HTR-8/SVneo (cell line): ENCODE data around the gene GLOD5.

Experiments used
- DNase-seq: peaks from one replicate; pipeline ENCODE4 v3.0.0; 2011; ENCODE audit warnings: low spot score, mixed read lengths; ENCODE audit not compliant: insufficient read length
- FAIRE-seq: peaks from 2 replicates; lab custom pipeline; 2011; peaks lifted over from hg19 to GRCh38; lab: Jason Lieb, UNC

Gene GLOD5

DNA sequence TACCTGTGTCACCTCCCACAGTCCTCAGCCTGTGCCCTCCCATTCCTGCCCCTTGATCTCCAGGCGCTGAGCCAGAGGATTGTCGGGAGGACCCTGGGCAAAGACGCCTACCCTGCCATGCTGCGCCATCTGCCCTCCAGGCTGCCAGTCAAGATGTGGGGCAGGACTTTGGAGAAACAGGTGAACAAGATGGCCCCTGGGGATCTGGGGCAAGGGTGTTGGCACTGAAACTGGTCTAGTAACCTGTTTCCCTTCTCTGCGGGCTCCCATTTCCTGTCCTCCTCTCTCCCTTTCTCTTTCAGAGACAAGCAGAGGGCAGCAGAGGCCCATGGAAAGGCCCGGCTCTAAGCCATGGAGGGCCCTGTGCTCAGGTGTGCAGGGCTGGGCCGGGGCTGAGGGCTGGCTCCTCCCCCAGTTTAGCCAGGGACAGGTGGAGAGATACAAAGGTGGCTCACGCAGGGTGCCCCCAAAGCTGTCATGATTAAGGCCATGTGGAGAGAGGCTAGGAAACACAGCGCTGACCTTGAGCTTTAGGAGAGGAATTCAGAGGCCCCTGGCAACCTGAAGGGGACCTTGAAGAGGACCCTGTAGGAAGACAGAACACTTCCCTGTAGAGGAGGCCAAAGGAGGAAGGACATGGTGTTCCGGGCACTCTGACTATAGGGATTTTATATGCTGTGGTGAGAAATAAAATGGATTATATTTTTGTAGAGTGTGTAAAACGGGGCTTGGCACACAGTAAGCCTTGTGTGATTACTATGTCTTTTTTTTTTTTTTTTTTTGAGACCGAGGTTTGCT lies at the start of gene GLOD5:
Gene GLOD5, plus strand, starts transcription at position 74 of the 798 bp plus-strand sequence. Its CDS starts 44 bp downstream, at position 118.
- no peak for FAIRE-seq
- peak; percentile 15 for DNase-seq

DNA sequence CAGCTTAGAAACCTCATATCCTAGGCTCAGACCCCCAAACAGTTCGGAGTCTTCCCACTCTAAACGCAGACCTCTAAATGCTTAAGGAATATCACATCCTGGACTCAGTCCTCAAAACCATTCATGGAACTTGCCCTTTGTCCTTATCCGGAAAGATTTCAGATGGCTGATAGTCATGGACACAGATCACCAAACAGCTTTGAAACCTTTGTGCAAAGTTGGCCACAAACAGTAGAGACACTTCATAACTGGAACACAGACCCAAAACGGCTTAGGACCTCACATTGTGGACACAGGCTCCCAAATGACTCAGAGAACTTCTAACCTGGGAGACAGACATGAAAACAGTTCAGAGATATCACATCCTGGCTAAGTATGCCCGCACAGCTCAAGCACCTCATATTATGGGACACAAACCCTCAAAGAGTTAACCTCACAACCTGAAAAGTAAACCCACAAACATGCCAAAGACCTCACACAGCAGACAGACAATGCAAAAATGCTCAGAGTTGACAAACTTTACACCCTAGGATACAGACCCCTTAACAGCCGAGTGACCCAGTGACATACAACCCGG lies 49.5 kb upstream of the GLOD5 start:
- FAIRE-seq (no peak), DNase-seq (no peak)

DNA sequence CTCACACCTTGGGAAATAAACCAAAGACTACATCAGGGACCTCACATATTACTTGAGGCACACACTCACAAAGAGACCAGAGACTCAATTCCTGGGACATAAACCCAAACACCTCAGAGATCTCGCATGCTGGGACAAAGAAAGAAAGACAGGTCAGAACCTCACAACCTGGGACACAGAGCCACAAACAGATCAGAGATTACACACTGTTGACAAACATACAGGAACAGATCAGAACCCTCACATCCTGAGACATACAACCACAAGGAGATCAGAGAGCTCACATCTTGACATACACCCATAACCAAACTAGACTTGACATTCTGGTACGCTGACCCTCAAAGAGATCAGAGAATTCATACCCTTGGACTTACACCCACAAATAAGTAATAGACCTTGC lies 47.7 kb upstream of the GLOD5 start:
- DNase-seq: no peak
- no peak for FAIRE-seq

DNA sequence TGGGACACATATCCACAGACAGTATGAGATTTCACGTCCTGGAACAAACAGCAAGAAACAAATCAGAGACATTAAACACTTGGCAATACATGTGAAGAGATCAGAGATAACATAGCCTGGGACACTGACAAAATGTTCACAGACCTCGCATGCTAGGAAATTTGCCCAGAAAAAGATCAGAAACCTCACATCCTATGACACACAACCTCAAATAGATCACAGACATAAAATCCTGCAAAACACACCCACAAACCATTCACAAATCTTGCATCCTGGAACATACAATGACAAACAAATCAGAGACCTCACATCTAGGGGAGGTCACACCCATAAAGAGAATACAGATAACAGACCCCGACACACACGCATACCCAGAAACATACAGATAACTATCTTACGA lies 47.0 kb upstream of the GLOD5 start:
- DNase-seq: no peak
- FAIRE-seq: no peak

DNA sequence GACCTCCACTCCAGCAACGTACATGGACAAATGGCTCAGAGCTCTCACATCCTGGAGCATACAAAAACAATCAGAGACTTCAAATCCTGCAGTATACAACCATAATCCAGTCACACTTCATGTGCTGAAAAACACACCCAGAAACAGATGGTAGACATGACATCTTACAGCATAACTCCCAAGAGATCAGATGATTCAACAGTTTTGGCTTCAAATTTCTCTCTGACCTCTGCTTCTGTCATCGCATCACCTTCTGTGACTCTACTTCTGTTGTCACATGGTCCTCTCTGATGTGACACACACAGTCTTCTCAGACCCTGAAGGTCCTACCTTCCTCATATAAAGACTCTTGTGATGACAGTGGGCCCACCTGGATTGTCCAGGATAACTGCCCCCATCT lies 46.5 kb upstream of the GLOD5 start:
- FAIRE-seq (no peak), DNase-seq (no peak)

DNA sequence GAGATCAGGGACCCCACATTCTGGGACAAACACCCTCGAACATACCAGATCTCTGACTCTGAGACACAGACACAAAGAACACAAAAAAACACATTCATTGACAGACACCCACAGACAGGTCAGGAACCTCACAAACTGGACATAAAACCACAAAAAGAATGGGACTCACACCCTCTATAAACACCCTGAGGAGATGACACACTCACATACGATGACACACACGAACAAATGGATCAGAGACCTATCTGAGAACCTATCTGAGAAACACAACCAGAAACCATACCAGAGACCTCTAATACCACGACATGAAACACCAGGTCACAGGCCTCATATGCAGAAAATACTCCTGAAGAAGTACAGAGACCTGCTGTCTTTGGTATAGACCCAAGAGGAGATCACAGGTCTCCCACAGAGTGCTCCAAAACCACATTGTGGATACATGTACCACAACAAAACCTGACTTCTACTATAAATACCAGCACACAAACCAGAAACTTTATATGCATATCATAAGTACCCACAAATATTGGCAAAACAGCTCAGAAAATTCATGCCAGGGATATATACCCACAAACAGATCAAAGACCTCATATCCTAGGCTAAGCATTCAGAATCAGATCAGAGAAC lies 45.6 kb upstream of the GLOD5 start:
- no peak for DNase-seq
- no peak for FAIRE-seq

DNA sequence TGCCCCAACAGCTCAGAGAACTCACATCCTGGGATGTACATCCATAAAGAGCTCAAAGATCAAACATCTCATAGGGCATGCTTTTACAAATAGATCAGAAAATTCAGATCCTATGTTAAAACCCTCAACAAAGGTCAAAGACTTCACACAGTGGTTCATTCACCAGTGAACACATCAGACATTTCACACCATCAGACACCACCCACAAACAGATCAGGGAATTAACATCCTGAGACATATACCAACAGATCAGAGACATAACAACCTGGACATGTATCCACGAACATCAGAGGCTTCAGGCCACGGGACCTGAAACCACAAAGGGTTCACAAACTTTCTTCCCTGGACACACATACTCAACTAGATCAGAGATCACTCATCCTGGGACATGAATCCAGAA lies 41.6 kb upstream of the GLOD5 start:
- DNase-seq: no peak
- no peak for FAIRE-seq

DNA sequence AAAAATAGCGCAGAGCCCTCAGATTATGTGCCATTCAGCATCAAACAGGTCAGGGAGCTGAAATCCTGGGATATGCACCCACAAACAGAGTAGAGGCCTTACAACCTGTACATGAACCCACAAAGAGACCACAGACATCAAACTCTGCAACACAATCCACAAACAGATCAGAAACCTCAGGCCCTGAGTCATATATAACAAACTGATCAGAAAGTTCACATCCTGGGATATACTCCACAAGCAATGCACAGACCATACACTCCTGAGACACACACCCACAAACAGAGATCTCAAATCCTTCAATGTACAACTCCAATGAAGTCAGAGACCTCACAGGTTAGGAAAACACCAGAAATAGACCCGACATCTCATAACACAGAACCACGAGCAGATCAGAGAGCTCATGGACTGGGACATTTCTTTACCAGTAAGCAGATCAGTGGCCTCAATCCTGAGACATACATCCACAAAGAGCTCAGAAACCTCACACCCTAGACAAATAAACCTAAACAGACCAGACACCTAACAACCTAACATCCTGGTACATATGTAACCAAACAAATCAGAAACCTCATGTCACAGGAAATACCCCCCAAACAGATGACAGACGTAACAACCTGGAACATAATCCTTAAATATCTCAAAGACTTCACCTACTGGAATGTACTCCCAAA lies 40.8 kb upstream of the GLOD5 start:
- no peak for DNase-seq
- FAIRE-seq: no peak

DNA sequence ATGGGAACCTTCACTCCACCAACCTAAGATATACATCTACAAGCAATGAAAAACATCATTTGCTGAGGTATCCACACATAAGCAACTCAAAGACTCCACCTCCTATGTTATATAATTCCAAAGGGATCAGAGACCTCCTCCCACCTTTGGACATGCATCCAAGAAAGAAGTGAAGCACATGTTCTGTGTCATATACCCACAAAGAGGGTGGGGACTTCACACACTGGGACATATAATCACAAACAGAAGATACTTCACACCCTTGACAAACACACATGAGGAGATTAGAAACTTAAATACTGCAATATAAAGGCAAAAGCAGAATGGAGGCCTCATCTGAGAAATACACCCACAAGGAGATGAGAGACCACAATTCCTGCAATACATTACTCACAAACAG lies 39.6 kb upstream of the GLOD5 start:
- no peak for FAIRE-seq
- no peak for DNase-seq

DNA sequence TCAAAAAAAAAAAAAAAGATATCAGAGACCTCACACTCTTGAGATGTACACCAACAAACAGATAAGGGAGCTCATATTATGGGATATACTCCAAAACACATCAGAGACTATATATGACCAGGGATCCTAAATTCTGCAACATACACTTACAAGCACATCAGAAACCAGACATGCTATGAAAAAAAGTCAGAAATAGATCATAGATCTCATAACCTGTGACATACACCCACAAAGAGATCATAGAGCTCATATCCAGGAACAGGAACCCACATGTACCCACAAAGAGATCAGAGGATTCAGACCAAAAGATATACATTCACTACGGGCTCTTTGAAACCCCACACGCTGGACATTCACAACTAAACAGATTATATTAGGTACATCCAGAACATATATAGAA lies 35.0 kb upstream of the GLOD5 start:
- DNase-seq (no peak), FAIRE-seq (no peak)

DNA sequence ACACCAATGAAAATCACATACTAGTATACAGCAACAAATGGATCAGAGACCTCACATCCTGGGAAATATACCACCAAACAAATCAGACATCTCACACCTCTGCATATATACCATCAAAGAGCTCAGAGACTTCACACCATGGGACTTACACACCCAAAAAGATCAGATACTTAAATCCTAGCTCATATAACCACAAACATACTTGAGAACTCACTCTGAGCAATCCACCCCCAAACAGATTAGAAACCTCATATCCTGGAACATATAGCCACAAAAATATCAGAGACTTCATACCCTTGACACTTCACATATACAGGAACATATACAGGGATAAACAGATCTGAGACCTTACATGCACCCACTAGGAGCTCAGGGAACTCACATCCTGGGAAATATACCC lies 32.9 kb upstream of the GLOD5 start:
- DNase-seq (no peak), FAIRE-seq (no peak)

DNA sequence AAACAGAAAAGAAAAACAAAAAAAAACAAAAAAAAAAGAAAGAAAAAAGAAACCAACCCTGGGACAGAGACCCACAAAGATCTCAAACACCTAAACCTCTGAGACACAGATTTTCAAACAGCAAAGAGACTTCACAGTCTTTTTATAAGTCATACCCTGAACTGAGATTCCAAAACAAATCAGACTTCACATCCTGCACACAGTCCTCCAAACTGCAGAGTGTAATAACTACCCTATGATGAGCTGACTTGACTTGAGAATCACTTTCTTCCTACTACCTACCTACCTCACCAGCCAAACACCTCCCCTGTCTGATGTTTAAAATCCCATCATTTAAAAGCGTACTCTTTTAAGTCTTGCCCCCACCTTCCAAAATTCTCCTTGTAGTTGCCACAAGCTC lies 25.2 kb upstream of the GLOD5 start:
- FAIRE-seq: no peak
- no peak for DNase-seq

DNA sequence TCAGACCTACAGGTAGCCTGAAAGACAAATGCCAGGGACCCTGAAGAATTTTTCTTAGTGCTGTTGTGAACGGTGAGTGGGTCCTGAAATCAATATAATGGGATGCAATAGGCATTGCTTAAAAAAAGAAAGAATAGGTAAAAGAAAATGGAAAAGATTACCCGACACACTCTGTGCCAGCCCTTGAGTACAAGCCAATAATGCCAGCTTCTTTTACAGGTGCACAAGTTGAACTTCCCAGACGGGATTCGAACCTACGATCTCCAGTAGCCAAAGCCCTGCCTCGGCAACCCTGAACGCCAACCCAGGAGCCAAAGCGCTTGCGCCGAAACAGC lies 24.7 kb upstream of the GLOD5 start:
- FAIRE-seq: no peak
- DNase-seq: no peak

DNA sequence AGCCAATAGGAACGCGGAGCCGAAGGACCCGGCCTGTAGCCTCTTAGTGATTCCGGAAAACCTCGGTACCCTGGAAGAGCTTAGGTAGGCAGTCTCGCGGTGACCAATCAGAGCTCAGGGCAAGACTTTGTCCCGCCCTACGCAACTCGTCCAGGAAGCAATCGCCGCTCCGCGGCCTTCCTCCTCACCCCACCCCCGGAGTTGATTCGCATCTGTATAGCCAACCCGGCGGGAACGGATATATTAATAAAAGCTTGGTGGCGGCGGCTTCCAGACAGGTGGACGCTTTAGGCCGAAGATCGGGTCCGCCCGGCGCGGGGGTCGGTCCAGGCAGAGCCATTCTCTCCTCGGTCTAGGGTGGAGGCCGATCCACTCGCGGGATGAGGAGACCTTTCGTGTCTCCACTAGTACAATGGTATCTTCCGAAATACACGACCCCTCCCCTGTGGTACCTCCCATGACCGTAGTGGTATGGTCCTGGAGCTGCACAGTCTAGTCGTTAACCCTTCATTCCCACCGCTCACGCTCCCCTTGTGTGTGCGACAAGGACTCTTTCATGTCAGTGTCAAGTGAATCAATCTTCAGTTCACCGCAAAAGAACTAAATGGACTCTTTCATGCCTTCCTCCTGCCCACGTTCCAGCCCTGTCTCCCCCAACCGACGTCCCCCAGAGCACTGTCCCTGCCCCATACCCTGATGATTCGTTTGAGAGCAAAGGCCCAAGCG lies 24.2 kb upstream of the GLOD5 start:
- DNase-seq: peak; percentile 88
- FAIRE-seq: no peak

DNA sequence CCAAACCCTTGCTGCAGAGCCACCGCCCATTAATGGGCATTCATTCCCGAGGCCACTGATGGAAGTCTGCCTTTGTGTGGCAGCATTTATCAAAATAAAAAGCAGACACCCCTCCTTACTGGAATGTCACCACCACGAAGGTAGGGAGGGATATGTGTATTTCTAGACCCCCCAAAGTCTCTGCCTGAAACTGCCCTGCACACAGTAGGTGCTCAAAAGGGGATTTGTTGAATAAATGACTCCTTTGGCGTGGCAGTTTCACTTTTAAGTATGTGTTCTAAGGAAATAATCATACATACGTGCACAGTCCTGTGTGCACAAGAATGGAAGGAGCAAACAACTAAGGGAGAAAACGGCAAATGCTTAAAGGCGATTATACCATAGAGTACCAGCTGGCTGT lies 23.6 kb upstream of the GLOD5 start:
- DNase-seq: no peak

DNA sequence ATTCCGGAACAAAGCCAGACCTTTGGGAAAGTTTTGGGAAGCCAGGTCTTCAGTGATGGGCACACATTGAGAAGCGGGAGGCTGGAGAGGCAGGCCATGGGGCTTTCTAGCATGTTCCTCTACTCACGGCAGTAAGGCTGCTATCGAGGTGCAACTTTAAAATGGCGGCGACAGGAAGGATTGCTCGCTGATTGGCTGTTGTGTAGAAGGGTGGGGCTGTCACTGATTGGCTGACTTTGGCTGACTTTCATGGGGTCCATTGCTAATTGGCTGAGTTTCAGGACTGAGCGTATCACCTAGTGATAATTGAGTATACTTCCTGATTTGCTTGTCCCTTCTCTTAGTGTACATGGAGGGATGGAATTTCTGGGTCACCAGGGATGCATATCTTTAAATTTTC lies 19.7 kb upstream of the GLOD5 start:
- FAIRE-seq (no peak), DNase-seq (no peak)

More for the DNA sequence above, 23.6 kb upstream of the GLOD5 start:
- FAIRE-seq: no peak

DNA sequence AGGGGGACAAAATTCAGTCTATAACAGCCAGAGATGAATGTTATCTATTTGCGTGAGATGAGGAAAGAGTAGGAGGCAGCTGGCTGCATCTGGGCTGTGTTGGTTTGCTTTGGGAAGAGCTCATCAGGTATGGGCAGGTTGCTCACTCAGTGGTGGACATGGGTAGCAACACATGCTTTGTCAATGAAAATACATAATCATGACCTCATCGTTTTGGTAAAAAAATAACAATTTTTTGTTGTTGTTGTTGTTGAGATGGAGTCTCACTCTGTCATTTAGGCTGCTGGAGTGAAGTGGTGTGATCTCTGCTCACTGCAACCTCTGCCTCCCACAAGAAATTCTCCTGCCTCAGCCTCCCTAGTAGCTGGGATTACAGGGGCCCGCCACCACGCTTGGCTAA lies 16.3 kb upstream of the GLOD5 start:
- no peak for FAIRE-seq
- DNase-seq: no peak

DNA sequence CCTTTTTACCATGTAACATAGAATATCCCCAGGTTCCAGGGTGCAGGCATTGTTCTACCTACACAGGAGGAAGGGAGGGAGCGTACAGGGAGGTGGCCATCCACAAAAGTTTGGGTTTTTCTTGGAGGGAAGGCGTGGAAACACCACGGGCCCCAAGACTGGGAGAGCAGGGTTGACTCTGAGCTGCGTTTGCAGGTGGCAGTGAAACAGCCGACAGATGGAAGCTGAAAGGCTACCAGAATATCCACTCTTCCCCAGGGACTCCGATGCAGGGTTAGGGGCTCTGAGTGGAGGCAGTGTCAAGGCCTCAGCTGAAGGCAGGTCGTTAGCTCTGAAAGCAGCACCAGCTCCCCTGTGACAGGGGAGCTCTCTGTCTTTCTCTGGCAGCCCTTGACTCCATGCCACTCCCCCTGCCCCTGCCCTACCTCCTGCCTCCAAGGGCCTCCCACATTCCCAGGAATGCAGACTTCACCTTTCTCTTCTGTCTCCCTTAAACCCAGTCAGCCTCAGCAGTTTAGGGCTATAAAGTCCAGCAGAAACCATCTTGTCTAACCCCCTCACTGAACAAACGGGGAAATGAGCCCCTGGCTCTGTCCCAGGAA lies 14.0 kb upstream of the GLOD5 start:
- FAIRE-seq (no peak), DNase-seq (no peak)

DNA sequence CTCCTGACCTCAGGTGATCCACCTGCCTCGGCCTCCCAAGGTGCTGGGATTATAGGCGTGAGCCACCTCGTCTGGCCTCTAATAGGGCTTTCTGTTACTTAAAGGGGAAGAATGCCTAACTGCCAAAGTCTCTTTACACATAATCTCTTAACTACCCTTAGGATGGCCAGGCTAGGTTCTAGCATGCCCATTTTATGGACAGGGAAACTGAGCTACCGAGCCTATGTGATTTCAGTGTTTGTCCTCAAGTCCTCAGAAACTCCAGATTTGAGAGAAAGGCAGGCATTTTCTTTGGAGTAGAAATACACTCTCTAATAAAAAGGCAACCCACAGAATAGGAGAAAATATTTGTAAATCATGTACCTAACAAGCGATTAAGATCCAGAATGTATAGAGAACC lies 12.4 kb upstream of the GLOD5 start:
- no peak for DNase-seq
- FAIRE-seq: no peak

DNA sequence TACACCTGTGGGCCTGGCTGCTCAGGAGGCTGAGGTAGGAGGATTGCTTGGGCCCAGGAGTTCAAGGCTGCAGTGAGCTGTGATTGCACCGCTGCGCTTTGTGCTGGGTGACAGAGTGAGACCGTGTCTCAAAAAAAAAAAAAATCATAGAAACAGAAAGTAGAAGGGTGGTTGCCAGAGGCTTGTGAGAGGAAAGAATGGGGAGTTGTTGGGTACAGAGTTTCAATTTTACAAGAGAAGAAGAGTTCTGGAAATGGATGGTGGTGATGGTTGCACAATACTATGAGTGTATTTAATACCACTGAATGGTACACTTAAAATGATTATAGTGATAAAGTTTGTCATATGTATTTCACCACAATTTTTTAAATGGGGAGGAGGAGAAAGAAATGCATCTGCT lies 10.2 kb upstream of the GLOD5 start:
- DNase-seq (no peak), FAIRE-seq (no peak)
